Activated T-cell treated with anti-CD3 and anti-CD28 coated beads, Interleukin-2, amount 50 U/mL, for 48 hours (primary cell): ENCODE results near the gene DGKI.
"Not testable (repeated sequence)": the region's sequence is repeated elsewhere in the genome, so short reads cannot be mapped to it uniquely, and the experiment has no call there.

Experiments used
- DNase-seq, 2 experiments: peaks; one replicate each; pipeline ENCODE4 v3.0.0-alpha.2; 2020

The DGKI gene

GRCh38 chr7:137732168-137732567 lies 114.6 kb downstream of the DGKI start:
- no peak for DNase-seq

- DNase-seq: no peak
These were observed 115.3 kb downstream of the DGKI start for GRCh38 chr7:137731436-137731835.

- no peak for DNase-seq
These were observed 118.3 kb downstream of the DGKI start for GRCh38 chr7:137728426-137728825.

- no peak for DNase-seq
These were observed 119.4 kb downstream of the DGKI start for GRCh38 chr7:137727413-137727812.

GRCh38 chr7:137718355-137718754 lies 128.4 kb downstream of the DGKI start:
- DNase-seq: no peak

- DNase-seq: no peak
These were observed 128.9 kb downstream of the DGKI start for GRCh38 chr7:137717811-137718271.

- no peak for DNase-seq
These were observed 129.7 kb downstream of the DGKI start for GRCh38 chr7:137717045-137717444.

GRCh38 chr7:137716061-137716460 lies 130.7 kb downstream of the DGKI start:
- no peak for DNase-seq

- DNase-seq: no peak
These were observed 131.2 kb downstream of the DGKI start for GRCh38 chr7:137715533-137715932.

- no peak for DNase-seq
These were observed 131.7 kb downstream of the DGKI start for GRCh38 chr7:137715121-137715520.

- DNase-seq: not testable (repeated sequence)
These were observed 140.4 kb downstream of the DGKI start for GRCh38 chr7:137706330-137706729.

GRCh38 chr7:137704723-137705122 lies 142.1 kb downstream of the DGKI start:
- DNase-seq: no peak

GRCh38 chr7:137703291-137704010 lies 143.3 kb downstream of the DGKI start:
- no peak for DNase-seq

- no peak for DNase-seq
These were observed 149.8 kb downstream of the DGKI start for GRCh38 chr7:137696988-137697387.

GRCh38 chr7:137696376-137696775 lies 150.4 kb downstream of the DGKI start:
- DNase-seq: no peak

GRCh38 chr7:137695942-137696341 lies 150.8 kb downstream of the DGKI start:
- DNase-seq: no peak

- DNase-seq: no peak
These were observed 151.3 kb downstream of the DGKI start for GRCh38 chr7:137695494-137695893.

- DNase-seq: no peak
These were observed 152.4 kb downstream of the DGKI start for GRCh38 chr7:137694405-137694804.

GRCh38 chr7:137692399-137692798 lies 154.4 kb downstream of the DGKI start:
- no peak for DNase-seq

GRCh38 chr7:137691566-137691965 lies 155.2 kb downstream of the DGKI start:
- no peak for DNase-seq

GRCh38 chr7:137690635-137691034 lies 156.1 kb downstream of the DGKI start:
- DNase-seq: no peak

GRCh38 chr7:137689761-137690160 lies 157.0 kb downstream of the DGKI start:
- DNase-seq: no peak

GRCh38 chr7:137687556-137688265 lies 159.1 kb downstream of the DGKI start:
- DNase-seq: no peak

- DNase-seq: no peak
These were observed 161.2 kb downstream of the DGKI start for GRCh38 chr7:137685433-137686164.
